SK-N-SH treated with all-trans-retinoic acid at 6 μM for 48 hours (cell line): ENCODE data around the gene DEFB125.
"Not testable (repeated sequence)": the region's sequence is repeated elsewhere in the genome, so short reads cannot be mapped to it uniquely, and the experiment has no call there.

ENCODE experiments used
- ATAC-seq: fragments of 200-7000 bp; cut with Tn5 transposase; 3 replicates; pipeline ENCODE4 v1.9.1; 2020; ENCODE audit warnings: mild to moderate bottlenecking, moderate library complexity
- ARNTL ChIP-seq: fragments of 450-650 bp; formaldehyde crosslinking; IDR thresholded peaks from 2 replicates; pipeline ENCODE4 v1.5.0; 2020; ENCODE audit warnings: low read depth, mild to moderate bottlenecking, moderate library complexity, borderline replicate concordance
- ISL1 ChIP-seq: fragments of 250-450 bp; sonication (Bioruptor Pico); IDR thresholded peaks from 2 replicates; pipeline ENCODE4 v2.1.2; 2022; ENCODE audit warnings: mild to moderate bottlenecking, moderate library complexity
- OSR1 ChIP-seq: fragments of 250-450 bp; sonication (Bioruptor Pico); IDR thresholded peaks from 2 replicates; pipeline ENCODE4 v1.8.0; 2022; ENCODE audit warnings: moderate library complexity, mild to moderate bottlenecking, inconsistent platforms
- PPARA ChIP-seq: fragments of 250-450 bp; sonication (Bioruptor Pico); IDR thresholded peaks from 2 replicates; pipeline ENCODE4 v1.5.0; 2020; ENCODE audit warnings: mild to moderate bottlenecking, borderline replicate concordance
- RARB ChIP-seq: fragments of 250-450 bp; sonication (Bioruptor Pico); IDR thresholded peaks from 2 replicates; pipeline ENCODE4 v1.8.0; 2021; ENCODE audit warnings: mild to moderate bottlenecking, moderate library complexity
- SNAI2 ChIP-seq: fragments of 250-450 bp; sonication (Bioruptor Pico); IDR thresholded peaks from 2 replicates; pipeline ENCODE4 v1.5.0; 2020; ENCODE audit warnings: mild to moderate bottlenecking, moderate library complexity
- TCF4 ChIP-seq: fragments of 250-450 bp; sonication (Bioruptor Pico); IDR thresholded peaks from 2 replicates; pipeline ENCODE4 v1.8.0; 2021; ENCODE audit warnings: mild to moderate bottlenecking, moderate library complexity, borderline replicate concordance
- TOX ChIP-seq: fragments of 250-450 bp; sonication (Bioruptor Pico); IDR thresholded peaks from 2 replicates; pipeline ENCODE4 v1.8.0; 2021; ENCODE audit warnings: mild to moderate bottlenecking, moderate library complexity, borderline replicate concordance
- ZC3H10 ChIP-seq: fragments of 250-450 bp; sonication (Bioruptor Pico); IDR thresholded peaks from 2 replicates; pipeline ENCODE4 v1.5.1; 2021; ENCODE audit warnings: mild to moderate bottlenecking, moderate library complexity
- ZFP30 ChIP-seq: fragments of 450-650 bp; formaldehyde crosslinking; IDR thresholded peaks from 2 replicates; pipeline ENCODE4 v1.5.0; 2022; ENCODE audit warnings: mild to moderate bottlenecking, moderate library complexity
- ZNF70 ChIP-seq: fragments of 450-650 bp; formaldehyde crosslinking; IDR thresholded peaks from 2 replicates; pipeline ENCODE4 v1.5.0; 2020; ENCODE audit warnings: mild to moderate bottlenecking, moderate library complexity
- ZNF8 ChIP-seq: fragments of 450-650 bp; formaldehyde crosslinking; IDR thresholded peaks from 2 replicates; pipeline ENCODE4 v1.5.0; 2020; ENCODE audit warnings: mild to moderate bottlenecking, moderate library complexity
- TF ChIP-seq, protein P1 (sequence below): fragments of 250-450 bp; sonication (Bioruptor Pico); IDR thresholded peaks from 2 replicates; pipeline ENCODE4 v1.8.0; 2020; ENCODE audit warnings: mild to moderate bottlenecking, moderate library complexity, borderline replicate concordance
- TF ChIP-seq, protein P2 (sequence below): fragments of 250-450 bp; sonication (Bioruptor Pico); IDR thresholded peaks from 2 replicates; pipeline ENCODE4 v1.5.1; 2021; ENCODE audit warnings: mild to moderate bottlenecking, moderate library complexity
- TF ChIP-seq, protein P3 (sequence below): fragments of 250-450 bp; sonication (Bioruptor Pico); IDR thresholded peaks from 2 replicates; pipeline ENCODE4 v1.5.1; 2020; ENCODE audit warnings: low read depth, mild to moderate bottlenecking, moderate library complexity
- TF ChIP-seq, protein P4 (sequence below): fragments of 250-450 bp; sonication (Bioruptor Pico); IDR thresholded peaks from 2 replicates; pipeline ENCODE4 v1.5.0; 2020; ENCODE audit warnings: mild to moderate bottlenecking, moderate library complexity

Gene DEFB125

DNA sequence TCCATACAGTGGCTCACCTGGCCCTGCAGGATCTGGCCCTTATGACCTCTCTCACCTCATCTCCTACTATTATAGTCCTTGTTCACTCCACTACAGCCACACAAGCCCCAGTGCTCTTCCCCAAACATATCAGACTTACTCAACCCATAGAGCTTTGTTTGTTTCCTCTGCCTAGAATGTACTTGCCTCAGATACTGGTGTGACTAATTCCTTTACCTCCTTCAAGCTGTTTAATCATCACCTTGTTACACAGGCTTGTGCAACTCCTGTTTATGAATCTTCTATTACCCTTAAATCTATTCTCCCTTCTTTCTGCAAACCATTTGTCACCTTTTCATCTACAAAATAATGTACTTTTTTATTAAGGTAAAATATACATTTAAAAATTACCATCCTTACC is 3.2 kb downstream of the DEFB125 start (continued):
- TF ChIP-seq, protein P1, sequence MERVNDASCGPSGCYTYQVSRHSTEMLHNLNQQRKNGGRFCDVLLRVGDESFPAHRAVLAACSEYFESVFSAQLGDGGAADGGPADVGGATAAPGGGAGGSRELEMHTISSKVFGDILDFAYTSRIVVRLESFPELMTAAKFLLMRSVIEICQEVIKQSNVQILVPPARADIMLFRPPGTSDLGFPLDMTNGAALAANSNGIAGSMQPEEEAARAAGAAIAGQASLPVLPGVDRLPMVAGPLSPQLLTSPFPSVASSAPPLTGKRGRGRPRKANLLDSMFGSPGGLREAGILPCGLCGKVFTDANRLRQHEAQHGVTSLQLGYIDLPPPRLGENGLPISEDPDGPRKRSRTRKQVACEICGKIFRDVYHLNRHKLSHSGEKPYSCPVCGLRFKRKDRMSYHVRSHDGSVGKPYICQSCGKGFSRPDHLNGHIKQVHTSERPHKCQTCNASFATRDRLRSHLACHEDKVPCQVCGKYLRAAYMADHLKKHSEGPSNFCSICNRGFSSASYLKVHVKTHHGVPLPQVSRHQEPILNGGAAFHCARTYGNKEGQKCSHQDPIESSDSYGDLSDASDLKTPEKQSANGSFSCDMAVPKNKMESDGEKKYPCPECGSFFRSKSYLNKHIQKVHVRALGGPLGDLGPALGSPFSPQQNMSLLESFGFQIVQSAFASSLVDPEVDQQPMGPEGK (CRISPR knock-in tag): no peak
- TF ChIP-seq TCF4 (CRISPR knock-in tag): no peak

DNA sequence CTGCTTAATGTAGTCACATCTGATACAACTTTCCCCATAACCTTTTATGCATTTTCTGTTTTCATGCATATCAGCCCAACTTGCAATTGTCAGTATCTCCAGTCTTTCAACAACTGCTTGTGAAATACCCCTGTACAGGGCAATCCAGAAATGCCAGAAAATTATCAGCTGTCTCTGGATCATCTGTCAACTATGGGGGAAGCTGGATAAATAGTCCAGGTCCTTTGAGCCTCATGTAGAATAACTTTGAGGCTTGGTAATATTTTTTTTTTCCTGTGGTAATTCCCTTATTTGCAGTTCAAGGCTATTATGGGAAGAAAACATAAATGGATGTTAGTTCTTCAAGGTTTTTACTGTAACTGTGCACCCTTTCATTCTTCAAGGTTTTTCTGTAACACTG is 6.2 kb downstream of the DEFB125 start:
- TF ChIP-seq ZNF8 (CRISPR knock-in tag) (no peak), ZC3H10 (CRISPR knock-in tag) (no peak), PPARA (CRISPR knock-in tag) (no peak), ARNTL (CRISPR knock-in tag) (no peak), TCF4 (CRISPR knock-in tag) (no peak), ZNF70 (no peak), ISL1 (CRISPR knock-in tag) (no peak), TOX (CRISPR knock-in tag) (no peak), OSR1 (CRISPR knock-in tag) (no peak), SNAI2 (no peak), RARB (CRISPR knock-in tag) (no peak)
- TF ChIP-seq, protein P1 (CRISPR knock-in tag): no peak
- TF ChIP-seq, protein P2, sequence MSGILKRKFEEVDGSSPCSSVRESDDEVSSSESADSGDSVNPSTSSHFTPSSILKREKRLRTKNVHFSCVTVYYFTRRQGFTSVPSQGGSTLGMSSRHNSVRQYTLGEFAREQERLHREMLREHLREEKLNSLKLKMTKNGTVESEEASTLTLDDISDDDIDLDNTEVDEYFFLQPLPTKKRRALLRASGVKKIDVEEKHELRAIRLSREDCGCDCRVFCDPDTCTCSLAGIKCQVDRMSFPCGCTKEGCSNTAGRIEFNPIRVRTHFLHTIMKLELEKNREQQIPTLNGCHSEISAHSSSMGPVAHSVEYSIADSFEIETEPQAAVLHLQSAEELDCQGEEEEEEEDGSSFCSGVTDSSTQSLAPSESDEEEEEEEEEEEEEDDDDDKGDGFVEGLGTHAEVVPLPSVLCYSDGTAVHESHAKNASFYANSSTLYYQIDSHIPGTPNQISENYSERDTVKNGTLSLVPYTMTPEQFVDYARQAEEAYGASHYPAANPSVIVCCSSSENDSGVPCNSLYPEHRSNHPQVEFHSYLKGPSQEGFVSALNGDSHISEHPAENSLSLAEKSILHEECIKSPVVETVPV (CRISPR knock-in tag): no peak
- ATAC-seq: no peak

DNA sequence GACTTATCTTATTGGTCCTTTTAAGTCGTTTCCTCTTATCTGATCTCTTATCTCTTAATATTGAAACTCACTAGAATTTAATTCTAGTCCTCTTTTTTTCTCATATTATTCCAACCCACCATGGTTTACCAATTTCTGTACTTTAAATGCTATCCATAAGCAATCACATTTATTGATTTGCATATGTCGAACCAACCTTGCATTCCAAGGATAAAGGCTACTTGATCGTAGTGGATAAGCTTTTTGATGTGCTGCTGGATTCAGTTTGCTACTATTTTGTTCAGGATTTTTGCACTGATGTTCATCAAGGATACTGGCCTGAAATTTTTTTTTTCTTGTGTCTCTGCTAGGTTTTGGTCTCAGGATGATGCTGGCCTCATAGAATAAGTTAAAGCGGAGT is 7.7 kb downstream of the DEFB125 start:
- no peak for ATAC-seq
- TF ChIP-seq TCF4 (CRISPR knock-in tag) (no peak), OSR1 (CRISPR knock-in tag) (no peak), ZFP30 (CRISPR knock-in tag) (no peak), PPARA (CRISPR knock-in tag) (no peak), ARNTL (CRISPR knock-in tag) (no peak), ZC3H10 (CRISPR knock-in tag) (no peak)
- TF ChIP-seq, protein P3, sequence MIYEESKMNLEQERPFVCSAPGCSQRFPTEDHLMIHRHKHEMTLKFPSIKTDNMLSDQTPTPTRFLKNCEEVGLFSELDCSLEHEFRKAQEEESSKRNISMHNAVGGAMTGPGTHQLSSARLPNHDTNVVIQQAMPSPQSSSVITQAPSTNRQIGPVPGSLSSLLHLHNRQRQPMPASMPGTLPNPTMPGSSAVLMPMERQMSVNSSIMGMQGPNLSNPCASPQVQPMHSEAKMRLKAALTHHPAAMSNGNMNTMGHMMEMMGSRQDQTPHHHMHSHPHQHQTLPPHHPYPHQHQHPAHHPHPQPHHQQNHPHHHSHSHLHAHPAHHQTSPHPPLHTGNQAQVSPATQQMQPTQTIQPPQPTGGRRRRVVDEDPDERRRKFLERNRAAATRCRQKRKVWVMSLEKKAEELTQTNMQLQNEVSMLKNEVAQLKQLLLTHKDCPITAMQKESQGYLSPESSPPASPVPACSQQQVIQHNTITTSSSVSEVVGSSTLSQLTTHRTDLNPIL (CRISPR knock-in tag): no peak
- TF ChIP-seq, protein P1 (CRISPR knock-in tag): no peak

DNA sequence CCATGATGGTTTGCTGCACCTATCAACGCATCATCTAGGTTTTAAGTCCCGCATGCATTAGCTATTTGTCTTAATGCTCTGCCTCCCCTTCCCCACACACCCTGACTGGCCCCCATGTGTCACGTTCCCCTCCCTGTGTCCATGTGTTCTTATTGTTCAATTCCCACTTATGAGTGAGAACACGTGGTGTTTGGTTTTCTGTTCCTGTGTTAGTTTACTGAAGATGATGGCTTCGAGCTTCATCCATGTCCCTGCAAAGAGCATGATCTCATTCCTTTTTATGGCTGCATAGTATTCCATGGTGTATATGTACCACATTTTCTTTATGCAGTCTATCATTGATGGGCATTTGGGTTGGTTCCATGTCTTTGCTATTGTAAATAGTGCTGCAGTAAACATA is 10.2 kb downstream of the DEFB125 start:
- ATAC-seq: not testable (repeated sequence)

DNA sequence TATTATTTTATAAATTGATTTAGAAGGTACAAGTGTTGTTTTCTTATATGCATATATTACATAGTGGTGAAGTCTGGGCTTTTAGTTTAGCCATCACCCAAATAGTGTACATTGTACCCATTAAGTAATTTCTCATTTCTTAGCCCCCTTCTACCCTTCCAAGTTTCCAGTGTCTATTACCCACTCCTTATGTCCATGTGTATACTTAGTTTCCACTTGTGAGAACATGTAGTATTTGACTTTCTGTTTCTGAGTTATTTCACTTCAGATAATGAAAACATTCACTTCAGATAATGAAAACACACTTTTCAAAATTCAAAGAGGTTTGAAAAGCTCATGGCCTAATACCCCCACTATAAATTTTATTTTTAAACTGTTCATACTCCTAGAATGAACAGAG is 14.5 kb downstream of the DEFB125 start:
- TF ChIP-seq RARB (CRISPR knock-in tag): no peak
- ATAC-seq: no peak

DNA sequence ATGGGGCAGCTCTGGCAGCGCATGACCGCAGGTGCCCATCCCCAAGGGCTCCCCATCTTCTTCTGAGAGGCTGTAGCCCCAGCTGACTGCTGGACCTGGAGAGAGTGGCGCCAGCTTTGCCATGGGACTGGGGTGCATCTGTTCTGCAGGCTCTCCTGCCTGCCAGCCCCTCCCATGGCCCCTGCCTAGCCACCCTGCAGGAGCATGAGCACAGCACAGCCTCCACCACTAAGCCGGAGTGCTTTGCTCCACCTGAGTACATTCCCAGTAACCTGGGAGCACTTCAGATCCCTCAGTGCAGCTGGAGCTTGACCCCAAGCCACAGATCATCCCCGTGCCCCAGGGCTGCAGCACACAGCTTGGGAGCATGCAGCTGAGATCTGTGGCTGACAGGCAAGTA is 16.0 kb downstream of the DEFB125 start:
- no peak for ATAC-seq
- TF ChIP-seq OSR1 (CRISPR knock-in tag) (no peak), SNAI2 (no peak), RARB (CRISPR knock-in tag) (no peak), PPARA (CRISPR knock-in tag) (no peak), ZFP30 (CRISPR knock-in tag) (no peak)
- TF ChIP-seq, protein P1 (CRISPR knock-in tag): no peak
- TF ChIP-seq, protein P4, sequence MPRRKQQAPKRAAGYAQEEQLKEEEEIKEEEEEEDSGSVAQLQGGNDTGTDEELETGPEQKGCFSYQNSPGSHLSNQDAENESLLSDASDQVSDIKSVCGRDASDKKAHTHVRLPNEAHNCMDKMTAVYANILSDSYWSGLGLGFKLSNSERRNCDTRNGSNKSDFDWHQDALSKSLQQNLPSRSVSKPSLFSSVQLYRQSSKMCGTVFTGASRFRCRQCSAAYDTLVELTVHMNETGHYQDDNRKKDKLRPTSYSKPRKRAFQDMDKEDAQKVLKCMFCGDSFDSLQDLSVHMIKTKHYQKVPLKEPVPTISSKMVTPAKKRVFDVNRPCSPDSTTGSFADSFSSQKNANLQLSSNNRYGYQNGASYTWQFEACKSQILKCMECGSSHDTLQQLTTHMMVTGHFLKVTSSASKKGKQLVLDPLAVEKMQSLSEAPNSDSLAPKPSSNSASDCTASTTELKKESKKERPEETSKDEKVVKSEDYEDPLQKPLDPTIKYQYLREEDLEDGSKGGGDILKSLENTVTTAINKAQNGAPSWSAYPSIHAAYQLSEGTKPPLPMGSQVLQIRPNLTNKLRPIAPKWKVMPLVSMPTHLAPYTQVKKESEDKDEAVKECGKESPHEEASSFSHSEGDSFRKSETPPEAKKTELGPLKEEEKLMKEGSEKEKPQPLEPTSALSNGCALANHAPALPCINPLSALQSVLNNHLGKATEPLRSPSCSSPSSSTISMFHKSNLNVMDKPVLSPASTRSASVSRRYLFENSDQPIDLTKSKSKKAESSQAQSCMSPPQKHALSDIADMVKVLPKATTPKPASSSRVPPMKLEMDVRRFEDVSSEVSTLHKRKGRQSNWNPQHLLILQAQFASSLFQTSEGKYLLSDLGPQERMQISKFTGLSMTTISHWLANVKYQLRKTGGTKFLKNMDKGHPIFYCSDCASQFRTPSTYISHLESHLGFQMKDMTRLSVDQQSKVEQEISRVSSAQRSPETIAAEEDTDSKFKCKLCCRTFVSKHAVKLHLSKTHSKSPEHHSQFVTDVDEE (CRISPR knock-in tag): no peak
